Limb (tissue), 2 donors: ENCODE measurements around the gene SCFD2.
"Not testable (repeated sequence)": the region's sequence is repeated elsewhere in the genome, so short reads cannot be mapped to it uniquely, and the experiment has no call there.

Source experiments
- DNase-seq, 2 donors: peaks; one replicate each; pipeline ENCODE4 v3.0.0-alpha.2; 2016; ENCODE audit errors: extremely low spot score in 2 of 2

SCFD2 gene

DNA sequence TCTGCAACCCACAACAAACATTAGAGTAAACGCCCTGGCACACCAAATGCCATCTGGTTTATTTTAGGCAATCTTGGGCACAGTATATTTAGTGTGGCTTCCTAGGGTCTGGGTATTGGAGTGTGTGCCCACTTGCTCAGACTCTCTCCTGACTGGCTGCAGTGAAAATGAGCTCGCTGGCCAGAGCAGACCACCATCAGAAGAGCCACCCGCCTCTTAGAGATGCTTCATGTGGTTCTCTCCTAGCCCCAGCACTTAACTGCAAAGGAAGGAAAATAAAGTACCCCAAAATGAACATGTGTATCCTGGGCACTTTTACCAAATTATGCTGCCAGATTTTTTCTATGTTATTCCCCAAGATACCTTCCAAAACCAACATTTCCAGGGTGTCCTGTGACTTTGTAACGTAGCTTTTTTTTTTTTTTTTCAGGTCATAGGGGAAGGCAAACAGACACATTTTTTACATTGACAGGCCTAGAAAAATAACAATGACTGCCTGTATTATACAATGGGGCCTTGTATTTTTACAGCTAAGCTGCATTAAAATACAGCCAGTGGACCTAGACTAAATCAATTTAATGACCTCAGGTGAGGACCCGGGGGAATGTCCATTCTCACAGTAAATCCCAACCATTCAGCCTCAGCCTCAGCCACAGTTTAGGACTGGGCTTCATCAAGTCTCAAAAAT, 310.0 kb downstream of the SCFD2 start:
- no peak for DNase-seq

DNA sequence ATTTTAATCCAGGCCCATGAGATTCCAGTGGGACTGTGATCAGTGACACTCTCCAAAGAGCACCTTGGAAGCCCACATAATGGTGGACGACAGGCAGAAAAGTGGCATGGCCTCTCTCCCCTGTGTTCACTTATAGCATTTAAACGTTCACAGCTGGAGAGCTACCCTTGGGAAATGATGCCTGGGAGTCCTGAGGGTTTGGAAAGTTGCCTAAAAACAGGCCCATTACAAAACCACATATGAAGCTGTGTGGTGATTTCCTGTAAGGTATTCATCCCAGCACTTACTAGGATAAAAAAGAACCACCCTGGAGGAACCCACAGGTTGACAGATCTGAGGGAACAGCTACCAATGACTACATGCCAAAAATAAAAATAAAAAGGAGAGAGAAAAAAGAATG, 310.6 kb downstream of the SCFD2 start:
- DNase-seq = no peak

DNA sequence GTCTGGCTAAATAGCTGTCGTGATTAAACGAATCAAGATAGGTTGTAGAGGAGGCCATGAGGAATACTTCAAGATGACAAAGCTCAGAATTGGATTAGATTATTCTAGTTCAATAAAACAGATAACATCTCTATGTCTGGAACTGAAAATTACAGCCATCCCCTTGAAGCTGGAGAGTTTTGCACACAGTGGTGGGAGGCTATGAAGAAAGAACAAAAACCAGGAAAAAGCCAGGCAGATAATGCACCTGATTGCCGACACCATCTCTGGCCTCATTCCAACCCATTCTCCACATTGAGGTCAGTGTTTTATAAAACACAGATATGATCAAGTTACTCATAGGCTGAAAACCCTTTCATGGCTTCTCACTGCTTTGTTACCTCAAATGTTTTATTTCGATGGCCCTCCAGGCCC, 315.5 kb downstream of the SCFD2 start:
- no peak for DNase-seq

DNA sequence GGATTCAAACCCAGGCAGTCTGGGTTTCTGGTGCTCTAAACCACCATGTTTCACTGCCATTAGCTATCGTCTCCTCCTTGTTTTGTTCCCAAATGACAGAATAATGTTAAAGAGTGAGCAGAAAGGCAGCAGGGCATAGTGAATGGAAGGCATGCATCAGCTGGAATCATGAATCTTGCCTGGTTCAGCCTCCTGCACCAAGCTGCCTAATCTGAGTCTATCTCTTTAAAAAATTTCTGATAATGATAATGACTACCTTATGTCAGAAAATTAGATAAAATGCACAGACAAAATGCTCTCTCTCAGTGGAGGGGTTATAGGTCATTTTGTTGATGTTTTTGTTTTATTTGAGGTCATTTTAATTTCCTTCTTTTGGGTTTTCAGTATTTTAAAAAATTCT, 316.3 kb downstream of the SCFD2 start:
- DNase-seq = no peak

DNA sequence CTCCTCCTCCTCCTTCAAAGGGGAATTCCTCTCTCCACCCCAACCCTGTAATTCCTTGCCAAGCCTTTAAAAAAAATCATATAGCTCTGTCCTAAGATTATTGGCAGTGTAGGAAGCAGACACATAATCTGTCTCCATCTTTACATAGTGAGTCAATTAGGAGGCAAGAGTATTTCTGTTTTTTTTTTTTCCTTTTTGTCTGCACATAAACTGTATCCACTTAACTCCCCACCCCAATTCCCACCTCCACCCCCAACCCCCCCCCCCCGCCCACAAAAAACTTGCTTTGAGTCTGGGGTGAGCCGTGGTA, 321.3 kb downstream of the SCFD2 start:
- no peak for DNase-seq

DNA sequence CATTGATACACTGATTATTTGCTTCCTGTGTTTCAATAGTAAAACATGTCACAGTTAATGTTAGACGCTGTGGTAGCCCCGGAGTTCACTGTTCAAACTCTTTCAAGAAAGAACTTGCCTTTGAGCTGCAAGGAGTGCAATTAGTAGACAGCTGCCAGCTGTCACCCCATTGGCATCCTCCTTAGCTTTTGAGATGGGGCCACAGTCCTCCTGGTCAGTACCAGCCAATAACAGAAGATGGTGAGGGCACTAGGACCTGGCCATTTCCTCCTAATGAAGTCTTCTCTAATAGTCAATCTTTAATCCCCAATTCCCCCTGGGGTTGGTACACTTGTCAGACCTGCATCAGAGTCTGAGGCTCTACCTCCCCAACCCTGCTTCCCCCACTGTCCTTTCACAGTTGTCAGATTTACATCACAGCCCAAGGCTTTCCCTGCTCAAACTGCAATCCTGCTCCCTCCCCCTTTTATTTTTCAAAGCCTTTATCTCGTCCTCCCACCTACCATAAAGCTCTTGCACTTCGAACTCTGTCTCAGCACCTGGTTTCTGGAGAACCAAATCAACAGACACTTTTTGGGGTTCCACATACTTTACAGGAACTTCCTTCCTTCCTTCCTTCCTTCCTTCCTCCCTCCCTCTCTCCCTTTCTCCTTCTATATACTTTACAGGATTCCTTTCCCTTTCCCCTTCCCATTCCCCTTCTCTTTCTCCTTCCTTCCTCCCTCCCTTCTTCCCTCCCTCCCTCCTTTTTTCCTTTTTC, 321.8 kb downstream of the SCFD2 start:
- no peak for DNase-seq

DNA sequence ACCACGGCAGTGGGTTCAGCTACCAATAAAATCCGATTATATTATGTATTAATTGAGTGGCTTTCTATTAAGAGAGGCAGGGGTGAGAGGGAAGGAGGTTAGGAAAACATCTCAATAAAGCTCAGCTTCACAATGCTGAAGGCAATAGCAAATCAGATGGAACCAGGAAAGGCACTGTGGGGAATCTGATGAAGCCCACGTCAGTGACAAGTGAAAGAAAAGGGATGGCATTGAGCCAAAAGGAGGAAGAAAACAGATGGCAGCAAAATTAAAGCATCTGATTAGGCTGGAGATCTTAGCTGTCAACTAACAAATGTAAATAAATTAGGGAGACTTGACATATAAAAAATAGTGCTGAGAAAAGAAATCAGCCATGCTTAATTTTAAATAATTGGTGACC, 322.8 kb downstream of the SCFD2 start:
- no peak for DNase-seq

DNA sequence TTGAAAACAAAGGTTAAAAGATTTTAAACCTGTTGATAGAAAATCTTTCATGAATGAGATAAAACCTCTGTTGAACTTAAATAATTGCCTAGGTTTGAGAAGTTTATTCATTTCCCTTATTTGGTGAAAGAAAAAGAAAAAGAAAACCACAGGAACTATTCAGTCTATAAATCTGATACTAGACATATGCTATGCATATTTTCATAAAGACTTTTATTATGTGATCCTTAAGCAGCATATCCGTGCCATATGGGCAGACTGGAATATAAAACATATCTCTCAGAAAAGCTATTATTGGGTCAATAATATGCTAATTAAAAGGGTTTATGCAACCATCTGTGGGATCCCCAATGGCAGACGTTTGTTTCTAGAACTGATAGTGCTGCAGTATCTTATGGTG, 325.0 kb downstream of the SCFD2 start:
- no peak for DNase-seq

DNA sequence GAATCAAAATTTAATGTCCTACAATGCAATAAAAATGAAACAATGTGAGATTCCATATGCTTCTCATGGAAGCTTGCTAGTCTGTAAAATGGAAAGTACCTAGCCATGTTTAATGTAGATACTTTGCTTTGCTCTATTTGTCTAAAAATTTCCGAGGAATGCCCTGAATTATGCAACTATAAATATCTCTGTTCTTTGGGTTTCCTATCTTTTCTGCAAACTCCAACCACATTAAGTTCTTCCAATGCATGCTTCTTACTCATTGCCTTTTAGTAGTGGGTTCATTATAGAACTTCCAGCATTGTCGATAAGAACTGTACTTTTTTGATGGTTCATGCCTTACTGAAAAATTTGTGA, 325.4 kb downstream of the SCFD2 start:
- DNase-seq = no peak

DNA sequence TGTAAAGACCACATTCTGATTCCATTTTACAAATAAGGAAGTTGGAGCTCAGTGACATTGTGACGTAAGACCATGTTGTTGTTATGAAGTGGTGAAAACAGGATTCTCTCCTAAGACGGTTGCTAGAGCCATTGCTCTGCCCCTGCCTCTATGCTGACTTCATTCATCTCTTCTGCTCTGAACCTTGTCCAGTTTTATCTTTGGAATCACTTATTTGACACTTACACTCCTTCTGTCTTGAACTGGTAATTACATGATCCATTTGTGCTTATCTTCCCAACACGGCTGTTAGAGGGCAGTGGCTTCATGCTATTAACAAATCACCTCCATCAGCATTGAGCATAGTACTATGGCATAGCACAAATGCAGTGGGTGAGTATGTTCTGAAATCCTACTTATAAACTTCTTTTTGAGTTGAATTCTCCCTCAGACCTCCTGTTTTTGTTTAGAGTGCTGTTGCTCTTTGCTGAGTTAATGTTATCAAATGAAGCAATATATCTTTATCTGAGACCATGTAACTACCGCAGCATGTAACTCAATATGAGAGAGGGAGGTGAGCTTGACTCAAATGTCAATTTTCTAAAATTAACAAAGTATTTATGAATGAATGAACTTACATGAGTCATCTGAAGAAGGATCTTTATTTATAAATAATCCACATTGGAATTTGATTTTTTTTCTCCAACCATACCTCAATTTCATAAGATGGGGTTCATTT, 326.0 kb downstream of the SCFD2 start:
- DNase-seq = no peak

DNA sequence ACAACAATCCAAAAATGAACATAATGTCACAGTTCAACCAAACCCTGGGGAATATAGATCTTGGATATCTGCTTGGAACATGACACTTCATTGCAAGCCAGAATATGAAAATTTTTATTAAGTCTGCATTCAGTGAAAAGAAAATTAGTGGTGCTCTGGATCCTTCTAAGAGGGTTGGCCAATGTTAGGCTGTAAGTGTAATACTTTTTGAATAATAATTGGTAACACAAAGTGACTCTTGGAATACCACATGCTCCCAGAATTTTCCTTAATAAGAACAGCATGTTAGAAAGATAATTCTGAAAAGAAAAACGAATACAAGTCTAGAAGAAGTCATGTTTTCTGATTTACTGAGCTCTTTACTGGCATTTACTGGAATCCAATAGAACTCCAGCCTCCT, 328.0 kb downstream of the SCFD2 start:
- DNase-seq = peak in 1 of 2 donors; percentile 45

DNA sequence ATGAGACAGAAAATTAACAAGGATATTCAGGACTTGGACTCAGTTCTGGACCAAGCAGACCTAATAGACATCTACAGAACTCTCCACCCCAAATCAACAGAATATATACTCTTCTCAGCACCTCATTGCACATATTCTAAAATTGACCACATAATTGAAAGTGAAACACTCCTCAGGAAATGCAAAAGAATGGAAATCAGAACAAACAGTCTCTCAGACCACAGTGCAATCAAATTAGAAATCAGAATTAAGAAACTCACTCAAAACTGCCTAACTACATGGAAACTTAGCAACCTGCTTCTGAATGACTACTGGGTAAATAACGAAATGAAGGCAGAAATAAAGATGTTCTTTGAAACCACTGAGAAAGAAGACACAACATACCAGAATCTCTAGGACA, 333.0 kb downstream of the SCFD2 start:
- not testable (repeated sequence) for DNase-seq

DNA sequence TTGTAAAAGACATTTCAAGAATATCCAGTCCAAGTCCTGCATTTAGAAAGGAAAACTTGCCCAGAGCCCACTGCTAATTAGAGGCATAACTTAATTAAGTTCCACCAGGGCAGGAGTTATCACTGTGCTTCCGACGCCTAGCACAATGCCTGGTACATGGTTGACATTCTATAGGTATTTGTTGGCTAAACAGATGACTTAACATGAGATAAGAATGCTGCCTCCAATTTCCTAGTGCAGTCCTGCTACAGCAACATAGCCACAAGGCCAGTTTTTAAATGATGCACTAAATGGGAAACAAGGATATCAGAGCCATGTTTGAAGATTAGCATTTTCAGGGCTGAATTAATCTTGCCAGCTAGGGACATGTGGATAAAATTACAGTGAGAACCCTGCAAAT, 339.6 kb downstream of the SCFD2 start:
- DNase-seq = no peak

DNA sequence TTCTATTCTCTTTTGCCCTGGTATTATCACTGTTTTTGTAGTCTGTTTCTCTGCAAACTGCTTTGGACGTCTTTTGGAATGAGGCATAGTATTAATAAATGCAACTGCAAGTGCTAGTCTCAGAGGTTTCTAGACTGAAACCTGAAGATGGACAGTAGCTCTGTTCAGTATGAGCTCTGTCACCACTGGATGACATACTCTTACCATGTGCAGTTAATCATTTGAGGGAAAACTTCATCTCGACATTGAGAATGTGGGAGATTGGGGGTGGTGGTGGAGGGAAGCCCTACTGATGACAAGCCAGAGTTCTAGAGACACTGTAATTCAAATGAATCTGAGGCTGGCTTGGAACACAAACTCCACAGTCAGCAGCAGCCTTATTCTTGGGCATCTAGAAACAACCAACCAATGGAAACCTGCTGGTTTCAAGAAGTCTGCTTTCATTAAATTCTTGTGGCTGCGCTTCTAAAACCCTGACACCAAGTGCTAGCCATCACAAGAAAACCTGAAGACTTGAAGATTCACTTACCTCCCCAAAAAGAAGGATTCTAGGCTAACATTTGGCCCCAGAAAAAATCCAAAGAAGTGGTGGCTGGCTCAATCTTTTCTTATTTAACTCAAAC, 342.1 kb downstream of the SCFD2 start:
- no peak for DNase-seq

DNA sequence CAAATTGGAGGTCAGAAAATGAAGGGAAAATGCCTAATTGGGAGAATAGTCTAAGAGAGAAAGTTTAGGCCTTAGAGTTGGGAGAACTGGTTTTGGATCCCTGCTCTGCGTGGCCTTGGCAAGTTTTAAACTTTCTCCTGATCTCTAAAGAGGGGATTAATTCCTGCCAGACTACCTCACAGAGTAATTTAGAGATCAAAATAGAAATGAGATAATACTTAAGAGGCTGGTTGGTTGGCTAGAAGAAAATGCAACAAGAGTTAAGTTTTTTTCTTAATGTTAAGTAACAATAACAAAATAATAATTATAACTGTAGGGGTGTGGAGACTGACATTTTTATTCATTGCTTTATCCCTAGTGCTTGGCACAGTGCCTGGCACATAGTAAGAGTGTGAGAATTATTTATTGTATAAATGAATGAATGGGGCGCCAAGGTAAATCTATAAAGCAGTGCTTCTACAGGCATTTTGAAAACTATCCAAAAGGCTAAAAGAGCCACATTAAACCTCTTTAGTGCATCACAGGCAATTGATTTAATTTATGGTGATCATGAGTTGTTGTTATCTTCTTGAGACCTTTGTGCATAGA, 343.3 kb downstream of the SCFD2 start:
- no peak for DNase-seq

DNA sequence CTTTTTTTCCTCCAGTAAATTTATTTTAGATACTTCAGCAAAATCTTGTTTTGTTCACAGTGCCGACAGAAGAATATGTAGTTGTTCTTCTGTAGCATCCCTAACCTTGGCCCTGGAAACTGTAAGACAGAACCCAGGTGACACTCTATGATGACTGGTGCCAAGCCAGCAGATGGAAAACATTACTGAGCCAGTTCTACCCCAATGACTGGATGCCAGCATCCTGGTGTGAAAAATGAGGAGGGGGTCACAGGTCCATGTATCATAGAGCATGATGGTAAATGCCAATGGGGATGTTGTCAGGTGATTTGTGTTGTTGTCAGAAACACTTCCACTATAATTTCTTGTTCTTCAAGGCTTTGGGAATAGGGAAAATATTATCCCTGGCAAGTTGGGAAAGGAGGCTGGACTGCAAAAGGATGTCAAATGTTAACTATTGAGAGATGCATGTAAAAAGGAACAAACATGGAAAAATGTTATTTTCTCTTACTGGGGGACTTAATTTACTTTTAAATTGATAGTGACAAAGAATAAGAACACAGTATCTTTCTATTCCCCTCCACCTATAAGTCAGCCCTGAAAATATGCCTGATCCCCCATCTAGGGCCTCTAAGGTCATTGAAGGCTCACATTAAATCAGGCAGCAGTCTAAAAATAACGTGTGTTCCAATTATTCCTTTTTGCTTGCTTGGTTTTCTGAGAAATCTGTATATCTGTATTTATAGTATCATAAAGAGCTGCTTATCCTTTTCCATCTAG, 343.9 kb downstream of the SCFD2 start:
- no peak for DNase-seq

DNA sequence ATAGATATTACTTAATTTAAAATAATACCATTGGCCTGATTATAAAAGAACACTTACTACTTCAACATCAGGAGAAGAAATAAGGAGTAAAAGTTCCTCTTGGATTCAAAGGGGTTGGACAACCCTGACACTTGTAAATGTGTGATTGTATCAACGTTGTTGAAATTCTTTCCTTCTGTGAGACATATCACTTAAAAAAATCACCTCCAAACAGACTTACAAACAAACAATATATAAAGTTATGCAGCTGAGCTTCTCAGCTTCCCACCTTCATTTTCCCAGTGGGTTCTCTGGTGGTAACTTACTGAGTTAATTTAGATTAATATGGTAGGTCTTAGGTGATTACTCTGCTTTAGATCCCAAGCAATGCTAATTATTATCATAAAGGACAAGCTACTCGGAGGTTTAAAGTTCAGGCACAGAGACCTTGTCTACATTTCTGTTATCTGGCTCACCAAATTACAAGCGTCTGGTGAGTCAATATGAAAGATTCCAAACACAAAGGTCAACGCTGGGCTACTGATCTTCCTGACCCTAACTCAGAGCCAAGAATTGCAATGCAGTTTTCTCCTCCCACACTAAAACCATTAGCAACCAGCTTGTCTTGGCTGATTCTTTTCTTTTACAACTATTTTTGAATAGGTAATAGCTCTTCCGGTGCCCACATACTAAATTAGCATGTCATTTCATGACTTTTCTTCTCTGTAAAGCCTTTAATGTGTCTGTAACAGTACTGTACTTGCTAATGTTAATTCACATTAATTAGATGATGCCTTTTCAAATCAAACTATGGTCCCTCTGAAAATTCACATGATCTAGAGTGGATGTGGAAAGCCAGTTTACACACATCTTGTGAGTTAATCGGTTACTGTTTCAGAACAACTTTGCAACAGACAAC, 346.1 kb downstream of the SCFD2 start:
- no peak for DNase-seq

DNA sequence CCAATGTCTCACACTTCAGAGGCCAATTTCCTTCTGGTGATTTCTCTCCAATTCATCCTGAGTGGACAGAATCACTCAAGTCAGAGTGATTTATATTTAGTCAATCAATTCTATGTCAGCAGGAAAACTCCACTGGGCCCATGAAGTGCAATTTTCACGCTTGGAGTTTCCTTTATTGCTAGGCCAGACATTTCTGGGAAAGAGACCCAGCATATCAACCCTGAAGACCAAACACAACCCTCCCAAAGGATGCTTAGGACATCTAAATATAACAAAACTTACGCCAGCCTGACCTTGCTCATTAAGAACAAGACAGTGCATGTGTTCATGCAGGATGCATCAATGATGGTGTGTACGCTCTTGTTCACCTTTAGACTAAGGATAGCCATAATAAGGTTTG, 347.4 kb downstream of the SCFD2 start:
- no peak for DNase-seq

DNA sequence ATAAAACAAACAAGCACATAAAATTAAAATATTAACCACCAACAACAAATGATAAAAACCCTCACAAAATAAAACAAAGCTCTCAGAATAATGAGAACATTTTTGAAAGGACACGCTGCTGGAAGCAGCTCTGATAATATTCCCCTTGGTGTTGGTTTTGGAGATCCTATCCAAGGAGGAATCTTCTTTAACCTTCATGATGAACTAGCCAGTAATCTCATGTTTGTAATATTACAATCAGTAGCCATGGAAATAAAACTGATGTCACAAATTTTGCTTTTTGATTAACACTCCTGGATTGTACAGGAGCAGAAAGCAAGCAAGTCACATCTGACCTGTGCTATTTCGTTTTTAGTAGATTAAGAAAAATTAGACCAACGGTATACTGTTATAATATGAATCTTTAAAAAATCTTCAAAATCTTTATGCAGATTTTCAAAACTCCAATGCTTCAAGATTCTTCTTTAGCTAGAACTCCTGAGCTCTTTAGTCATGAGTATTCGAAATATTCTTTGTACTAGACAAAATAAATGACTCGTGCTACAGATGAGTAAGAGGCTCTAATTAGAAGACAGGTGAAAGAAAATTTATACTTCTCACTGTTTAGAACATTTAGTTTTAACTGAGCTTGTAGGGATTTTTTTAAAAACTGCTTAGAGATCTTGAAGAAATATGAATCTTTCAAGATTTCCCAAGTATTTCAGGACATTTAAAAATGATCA, 349.6 kb downstream of the SCFD2 start:
- no peak for DNase-seq

DNA sequence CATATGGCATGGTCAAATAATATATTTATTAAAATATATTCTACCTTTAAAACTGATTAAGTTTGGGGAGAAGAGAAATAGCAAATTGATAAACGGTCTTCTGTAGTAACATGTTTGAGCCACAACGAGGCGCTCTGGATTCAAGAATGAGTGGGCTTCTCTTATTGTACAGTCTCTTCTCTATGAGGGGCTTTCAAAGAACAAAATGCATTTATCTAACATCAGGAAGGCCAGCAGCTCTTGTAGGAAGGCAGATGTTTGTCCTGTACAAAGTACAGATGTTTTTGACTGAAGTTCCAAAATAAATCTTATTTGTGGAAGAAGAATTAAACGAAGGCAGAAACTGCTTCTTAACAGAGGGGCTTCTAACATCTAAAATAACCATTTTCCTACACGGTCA, 350.2 kb downstream of the SCFD2 start:
- peak; percentile 70 to 86 for DNase-seq
